GM18858 (cell line): ENCODE data around the gene MACROD2.

ENCODE experiments used
- ATAC-seq: cut with Tn5 transposase; IDR thresholded peaks from one replicate; pipeline ENCODE4 v1.9.1; 2021; ENCODE audit not compliant: unreplicated experiment

MACROD2 gene

GRCh38 chr20:15061955-15062354 is 1066.6 kb downstream of the MACROD2 start:
- ATAC-seq: no peak

GRCh38 chr20:15063081-15063480 is 1067.8 kb downstream of the MACROD2 start:
- no peak for ATAC-seq

- no peak for ATAC-seq
Observed at GRCh38 chr20:15064741-15065140, 1069.4 kb downstream of the MACROD2 start.

- no peak for ATAC-seq
Observed at GRCh38 chr20:15065794-15066193, 1070.5 kb downstream of the MACROD2 start.

- ATAC-seq: no peak
Observed at GRCh38 chr20:15068486-15068885, 1073.2 kb downstream of the MACROD2 start.

GRCh38 chr20:15069355-15069754 is 1074.0 kb downstream of the MACROD2 start:
- ATAC-seq: no peak

- no peak for ATAC-seq
Observed at GRCh38 chr20:15071085-15071808, 1075.9 kb downstream of the MACROD2 start.

GRCh38 chr20:15072316-15072715 is 1077.0 kb downstream of the MACROD2 start:
- ATAC-seq: no peak

GRCh38 chr20:15075586-15075985 is 1080.3 kb downstream of the MACROD2 start:
- ATAC-seq: no peak

GRCh38 chr20:15076785-15077184 is 1081.5 kb downstream of the MACROD2 start:
- ATAC-seq: no peak

GRCh38 chr20:15077733-15078250 is 1082.5 kb downstream of the MACROD2 start:
- ATAC-seq: no peak

- no peak for ATAC-seq
Observed at GRCh38 chr20:15079594-15080340, 1084.5 kb downstream of the MACROD2 start.

- no peak for ATAC-seq
Observed at GRCh38 chr20:15081261-15081660, 1085.9 kb downstream of the MACROD2 start.

- ATAC-seq: no peak
Observed at GRCh38 chr20:15091421-15092037, 1096.2 kb downstream of the MACROD2 start.

GRCh38 chr20:15098351-15098750 is 1103.0 kb downstream of the MACROD2 start:
- ATAC-seq: no peak

GRCh38 chr20:15099130-15099529 is 1103.8 kb downstream of the MACROD2 start:
- no peak for ATAC-seq

- no peak for ATAC-seq
Observed at GRCh38 chr20:15100506-15101160, 1105.3 kb downstream of the MACROD2 start.

GRCh38 chr20:15107931-15108330 is 1112.6 kb downstream of the MACROD2 start:
- ATAC-seq: no peak

- ATAC-seq: no peak
Observed at GRCh38 chr20:15109494-15109893, 1114.2 kb downstream of the MACROD2 start.

- no peak for ATAC-seq
Observed at GRCh38 chr20:15111654-15112053, 1116.3 kb downstream of the MACROD2 start.

- ATAC-seq: no peak
Observed at GRCh38 chr20:15113144-15113773, 1117.9 kb downstream of the MACROD2 start.
